ENCODE data around the gene CADM2. TPM values are rescaled to one million over a fixed set of nuclear protein-coding genes. Genes with fewer than 3 reads are reported as not detected.

CADM2 gene
- total and polyA plus RNA-seq, 2 donors (not counting 3 experiments of a cell fraction or from before 2014, with no cell fraction given): not detected

DNA sequence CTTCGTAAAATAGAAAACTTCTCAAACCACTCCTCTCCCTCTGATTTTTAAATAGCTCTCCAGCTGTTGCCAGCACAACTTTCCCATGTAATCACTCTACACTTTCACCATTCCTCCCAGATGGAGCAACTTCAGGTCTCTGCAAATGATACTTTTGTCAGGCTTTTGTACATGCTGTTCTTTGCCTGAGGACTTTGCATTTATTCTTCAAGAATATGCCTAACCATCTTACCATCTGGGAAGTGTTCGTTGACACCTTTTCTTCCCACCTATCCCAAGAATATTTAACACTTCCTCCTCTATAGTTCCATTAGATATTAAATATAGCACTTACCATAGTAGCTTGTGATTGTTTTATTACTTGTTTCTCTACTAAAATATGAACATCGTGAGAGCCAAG, 703.7 kb downstream of the CADM2 start:
- CTCF ChIA-PET: no interaction called here
- no TSS peak for BruUV-seq (replicated peaks)
- Histone ChIP-seq H3K4me3 (replicated peaks in 1 of 3; ENCODE audit: insufficient read depth in 1 of 3, low read depth in 1 of 3, low read length in 3 of 3) (no peak overlapping the region), H3K9me3 (replicated peaks; ENCODE audit: control insufficient read depth, insufficient read depth, low read length) (no peaks in the 10 kb centered on the region), H3K9ac (replicated peaks; ENCODE audit: extremely low read depth, insufficient read depth, low read length) (no peak overlapping the region), H3K4me1 (ENCODE audit: control insufficient read depth, extremely low read depth, insufficient read depth, low read length) (no peaks in the 10 kb centered on the region), H2AFZ (ENCODE audit: low read depth, low read length) (no peak overlapping the region), H3K36me3 (ENCODE audit: control insufficient read depth in 2 of 2, extremely low read depth in 1 of 2, insufficient read depth in 2 of 2, low read length in 2 of 2) (no peaks in the 10 kb centered on the region), H3K27ac (ENCODE audit: insufficient read depth, low read depth, low read length) (no peak overlapping the region), H3K9me1 (replicated peaks; ENCODE audit: control insufficient read depth, extremely low read depth, insufficient read depth, low read length) (no peaks in the 10 kb centered on the region), H3K27me3 (ENCODE audit: control insufficient read depth in 2 of 2, insufficient read depth in 2 of 2, low read length in 2 of 2) (no peaks in the 10 kb centered on the region), H3K79me2 (ENCODE audit: control insufficient read depth, insufficient read depth, low read length) (no peaks in the 10 kb centered on the region), H3K4me2 (ENCODE audit: insufficient read depth, low read length) (no peak overlapping the region), H4K20me1 (replicated peaks; ENCODE audit: control insufficient read depth, extremely low read depth, insufficient read depth, low read length) (no peaks in the 10 kb centered on the region)
- POLR2A ChIA-PET: no interaction called here
- no peak for TF ChIP-seq FOS (IDR thresholded peaks at IDR 0.05; ENCODE audit: borderline replicate concordance, insufficient read depth, low read length)
- DNase-seq (ENCODE audit: low read depth, low spot score) (no peak), FAIRE-seq (no peak)
- intact Hi-C loops (cut with micrococcal nuclease) (loop anchor here (10.0 kb wide), 1 partner anchor 142 kb away; no protein-coding TSS in a partner anchor), dilution Hi-C loops (cut with MboI; ENCODE audit: extremely low pct_ligation_motif_present, low sequenced_read_pairs) (no loop called here)

DNA sequence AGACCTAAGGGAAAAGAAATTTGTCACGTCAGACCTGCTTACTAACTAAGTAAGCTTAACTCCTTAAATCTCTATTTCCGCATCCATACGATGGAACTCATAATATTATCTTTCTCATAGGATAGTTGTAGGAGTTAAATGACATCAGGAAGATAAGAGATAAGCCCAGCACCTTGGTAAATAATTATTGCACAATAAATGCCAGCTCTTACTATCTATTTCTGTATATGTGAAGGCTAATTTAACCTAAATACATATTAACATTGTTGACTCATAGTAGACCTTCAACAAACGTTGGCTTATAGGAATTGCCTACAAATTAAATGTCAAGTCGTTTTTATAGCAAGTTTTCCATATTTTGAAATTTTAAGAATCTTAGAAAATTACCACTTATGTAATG, 709.0 kb downstream of the CADM2 start:
- Histone ChIP-seq H3K9ac (replicated peaks; ENCODE audit: extremely low read depth, insufficient read depth, low read length) (no peak overlapping the region), H3K36me3 (ENCODE audit: control insufficient read depth in 2 of 2, extremely low read depth in 1 of 2, insufficient read depth in 2 of 2, low read length in 2 of 2) (no peaks in the 10 kb centered on the region), H3K4me1 (ENCODE audit: control insufficient read depth, extremely low read depth, insufficient read depth, low read length) (no peaks in the 10 kb centered on the region), H3K27me3 (ENCODE audit: control insufficient read depth in 2 of 2, insufficient read depth in 2 of 2, low read length in 2 of 2) (no peaks in the 10 kb centered on the region), H3K9me3 (replicated peaks; ENCODE audit: control insufficient read depth, insufficient read depth, low read length) (no peaks in the 10 kb centered on the region), H4K20me1 (replicated peaks; ENCODE audit: control insufficient read depth, extremely low read depth, insufficient read depth, low read length) (no peaks in the 10 kb centered on the region), H2AFZ (ENCODE audit: low read depth, low read length) (no peak overlapping the region), H3K27ac (ENCODE audit: insufficient read depth, low read depth, low read length) (no peak overlapping the region), H3K79me2 (ENCODE audit: control insufficient read depth, insufficient read depth, low read length) (no peaks in the 10 kb centered on the region), H3K4me3 (replicated peaks in 1 of 3; ENCODE audit: insufficient read depth in 1 of 3, low read depth in 1 of 3, low read length in 3 of 3) (no peak overlapping the region), H3K9me1 (replicated peaks; ENCODE audit: control insufficient read depth, extremely low read depth, insufficient read depth, low read length) (no peaks in the 10 kb centered on the region), H3K4me2 (ENCODE audit: insufficient read depth, low read length) (no peak overlapping the region)
- POLR2A ChIA-PET: no interaction called here
- CTCF ChIA-PET: no interaction called here
- dilution Hi-C loops (cut with MboI; ENCODE audit: extremely low pct_ligation_motif_present, low sequenced_read_pairs) (no loop called here), intact Hi-C loops (cut with micrococcal nuclease) (loop anchor here (10.0 kb wide), 1 partner anchor 137 kb away; no protein-coding TSS in a partner anchor)
- no peak for TF ChIP-seq GATA2 (IDR thresholded peaks at IDR 0.05; ENCODE audit: insufficient read depth, insufficient read length, low read depth, low read length)
- TF ChIP-seq FOS (IDR thresholded peaks at IDR 0.05; ENCODE audit: borderline replicate concordance, insufficient read depth, low read length): no peak
- TF ChIP-seq, protein P1, sequence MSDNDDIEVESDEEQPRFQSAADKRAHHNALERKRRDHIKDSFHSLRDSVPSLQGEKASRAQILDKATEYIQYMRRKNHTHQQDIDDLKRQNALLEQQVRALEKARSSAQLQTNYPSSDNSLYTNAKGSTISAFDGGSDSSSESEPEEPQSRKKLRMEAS (IDR thresholded peaks at IDR 0.05; ENCODE audit: insufficient read depth, insufficient read length): no peak
- no peak for TF ChIP-seq POLR2AphosphoS5 (IDR thresholded peaks at IDR 0.05; ENCODE audit: insufficient read depth, low read depth, low read length)
- TF ChIP-seq EZH2 (IDR thresholded peaks at IDR 0.05; ENCODE audit: borderline replicate concordance, low read depth, low read length, severe bottlenecking): no peak
- TF ChIP-seq MYC (IDR thresholded peaks at IDR 0.05; ENCODE audit: low read depth, low read length): no peak
- no peak for TF ChIP-seq POLR2A (IDR thresholded peaks at IDR 0.05; ENCODE audit: low read depth, low read length)
- TF ChIP-seq, protein P2, sequence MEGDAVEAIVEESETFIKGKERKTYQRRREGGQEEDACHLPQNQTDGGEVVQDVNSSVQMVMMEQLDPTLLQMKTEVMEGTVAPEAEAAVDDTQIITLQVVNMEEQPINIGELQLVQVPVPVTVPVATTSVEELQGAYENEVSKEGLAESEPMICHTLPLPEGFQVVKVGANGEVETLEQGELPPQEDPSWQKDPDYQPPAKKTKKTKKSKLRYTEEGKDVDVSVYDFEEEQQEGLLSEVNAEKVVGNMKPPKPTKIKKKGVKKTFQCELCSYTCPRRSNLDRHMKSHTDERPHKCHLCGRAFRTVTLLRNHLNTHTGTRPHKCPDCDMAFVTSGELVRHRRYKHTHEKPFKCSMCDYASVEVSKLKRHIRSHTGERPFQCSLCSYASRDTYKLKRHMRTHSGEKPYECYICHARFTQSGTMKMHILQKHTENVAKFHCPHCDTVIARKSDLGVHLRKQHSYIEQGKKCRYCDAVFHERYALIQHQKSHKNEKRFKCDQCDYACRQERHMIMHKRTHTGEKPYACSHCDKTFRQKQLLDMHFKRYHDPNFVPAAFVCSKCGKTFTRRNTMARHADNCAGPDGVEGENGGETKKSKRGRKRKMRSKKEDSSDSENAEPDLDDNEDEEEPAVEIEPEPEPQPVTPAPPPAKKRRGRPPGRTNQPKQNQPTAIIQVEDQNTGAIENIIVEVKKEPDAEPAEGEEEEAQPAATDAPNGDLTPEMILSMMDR (IDR thresholded peaks at IDR 0.05; ENCODE audit: extremely low read depth in 1 of 2, insufficient read depth in 1 of 2, low read depth in 1 of 2, low read length in 2 of 2): no peak
- TF ChIP-seq JUN (IDR thresholded peaks at IDR 0.05; ENCODE audit: borderline replicate concordance, insufficient read depth, insufficient read length, low read depth): no peak
- no TSS peak for BruUV-seq (replicated peaks)
- FAIRE-seq (no peak), DNase-seq (ENCODE audit: low read depth, low spot score) (no peak)
